ENCODE data around the gene ENPP4.
"Not testable (repeated sequence)": the region's sequence is repeated elsewhere in the genome, so short reads cannot be mapped to it uniquely, and the experiment has no call there.

The ENPP4 gene, protein sequence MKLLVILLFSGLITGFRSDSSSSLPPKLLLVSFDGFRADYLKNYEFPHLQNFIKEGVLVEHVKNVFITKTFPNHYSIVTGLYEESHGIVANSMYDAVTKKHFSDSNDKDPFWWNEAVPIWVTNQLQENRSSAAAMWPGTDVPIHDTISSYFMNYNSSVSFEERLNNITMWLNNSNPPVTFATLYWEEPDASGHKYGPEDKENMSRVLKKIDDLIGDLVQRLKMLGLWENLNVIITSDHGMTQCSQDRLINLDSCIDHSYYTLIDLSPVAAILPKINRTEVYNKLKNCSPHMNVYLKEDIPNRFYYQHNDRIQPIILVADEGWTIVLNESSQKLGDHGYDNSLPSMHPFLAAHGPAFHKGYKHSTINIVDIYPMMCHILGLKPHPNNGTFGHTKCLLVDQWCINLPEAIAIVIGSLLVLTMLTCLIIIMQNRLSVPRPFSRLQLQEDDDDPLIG

DNA sequence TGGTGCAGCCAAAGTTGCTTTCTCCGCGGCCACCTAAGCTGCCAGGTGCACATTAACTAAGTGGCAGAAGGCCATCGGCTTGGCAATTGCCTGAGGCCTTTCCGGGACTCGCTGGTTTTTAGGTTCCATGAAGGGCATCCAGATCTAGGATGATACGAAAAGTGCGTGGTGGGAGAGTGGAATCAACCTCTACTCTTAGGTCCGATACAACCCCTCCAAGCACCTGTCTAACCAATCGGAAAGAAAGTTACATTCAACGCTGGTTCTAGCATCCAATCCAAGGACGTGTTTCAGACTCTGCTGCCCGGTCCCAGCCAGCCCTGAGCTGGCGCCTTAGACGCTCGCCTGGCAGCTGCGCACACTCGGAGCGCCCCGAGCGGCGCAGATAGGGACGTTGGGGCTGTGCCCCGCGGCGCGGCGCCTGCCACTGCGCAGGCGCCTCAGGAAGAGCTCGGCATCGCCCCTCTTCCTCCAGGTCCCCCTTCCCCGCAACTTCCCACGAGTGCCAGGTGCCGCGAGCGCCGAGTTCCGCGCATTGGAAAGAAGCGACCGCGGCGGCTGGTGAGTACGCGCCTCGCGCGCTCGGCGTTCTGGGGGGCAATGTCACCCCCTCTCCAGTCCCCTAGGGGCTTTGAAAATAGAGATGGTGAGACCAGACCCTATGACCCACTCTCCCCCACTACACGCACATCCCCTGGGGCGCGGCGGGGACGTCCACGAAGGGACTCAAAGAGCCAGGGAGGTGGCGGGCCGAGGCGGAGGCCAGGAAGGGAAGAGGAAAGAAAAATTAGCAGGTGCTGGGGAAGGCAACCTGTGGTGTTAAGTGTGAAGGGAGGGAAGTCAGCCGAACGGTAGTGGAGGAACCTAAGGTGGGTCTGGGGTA, at the start of gene ENPP4:
Gene ENPP4 (plus strand): TSS at position 361 of the 883 bp plus-strand sequence. CDS start 9,595 bp downstream, outside the sequence.
- peak; percentile 78 to 95 (median 88) for DNase-seq

DNA sequence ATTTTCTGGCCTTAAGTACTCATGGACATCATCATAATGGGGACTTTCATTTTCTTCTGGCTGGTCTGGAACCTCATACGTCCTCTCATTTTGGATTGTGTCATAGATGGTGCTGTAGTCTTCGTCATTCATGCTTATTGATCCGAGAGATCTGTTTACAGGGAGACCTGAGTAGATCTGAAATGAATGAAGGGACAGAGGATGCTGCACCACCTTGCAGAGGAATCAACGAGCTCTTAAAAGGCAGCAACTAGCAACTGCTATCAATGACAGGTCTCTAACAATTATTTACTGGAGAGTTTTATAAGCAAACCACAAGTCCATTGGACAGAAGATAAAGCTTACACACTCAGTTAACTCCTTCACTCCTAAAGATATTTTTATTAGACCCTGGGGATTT, 49.7 kb upstream of the ENPP4 start:
- no peak for DNase-seq

DNA sequence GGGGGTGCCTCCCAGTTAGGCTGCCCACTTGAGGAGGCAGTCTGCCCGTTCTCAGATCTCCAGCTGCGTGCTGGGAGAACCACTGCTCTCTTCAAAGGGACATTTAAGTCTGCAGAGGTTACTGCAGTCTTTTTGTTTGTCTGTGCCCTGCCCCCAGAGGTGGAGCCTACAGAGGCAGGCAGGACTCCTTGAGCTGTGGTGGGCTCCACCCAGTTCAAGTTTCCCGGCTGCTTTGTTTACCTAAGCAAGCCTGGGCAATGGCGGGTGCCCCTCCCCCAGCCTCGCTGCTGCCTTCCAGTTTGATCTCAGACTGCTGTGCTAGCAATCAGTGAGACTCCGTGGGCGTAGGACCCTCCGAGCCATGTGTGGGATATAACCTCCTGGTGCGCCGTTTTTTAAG, 44.1 kb upstream of the ENPP4 start:
- DNase-seq: not testable (repeated sequence)

DNA sequence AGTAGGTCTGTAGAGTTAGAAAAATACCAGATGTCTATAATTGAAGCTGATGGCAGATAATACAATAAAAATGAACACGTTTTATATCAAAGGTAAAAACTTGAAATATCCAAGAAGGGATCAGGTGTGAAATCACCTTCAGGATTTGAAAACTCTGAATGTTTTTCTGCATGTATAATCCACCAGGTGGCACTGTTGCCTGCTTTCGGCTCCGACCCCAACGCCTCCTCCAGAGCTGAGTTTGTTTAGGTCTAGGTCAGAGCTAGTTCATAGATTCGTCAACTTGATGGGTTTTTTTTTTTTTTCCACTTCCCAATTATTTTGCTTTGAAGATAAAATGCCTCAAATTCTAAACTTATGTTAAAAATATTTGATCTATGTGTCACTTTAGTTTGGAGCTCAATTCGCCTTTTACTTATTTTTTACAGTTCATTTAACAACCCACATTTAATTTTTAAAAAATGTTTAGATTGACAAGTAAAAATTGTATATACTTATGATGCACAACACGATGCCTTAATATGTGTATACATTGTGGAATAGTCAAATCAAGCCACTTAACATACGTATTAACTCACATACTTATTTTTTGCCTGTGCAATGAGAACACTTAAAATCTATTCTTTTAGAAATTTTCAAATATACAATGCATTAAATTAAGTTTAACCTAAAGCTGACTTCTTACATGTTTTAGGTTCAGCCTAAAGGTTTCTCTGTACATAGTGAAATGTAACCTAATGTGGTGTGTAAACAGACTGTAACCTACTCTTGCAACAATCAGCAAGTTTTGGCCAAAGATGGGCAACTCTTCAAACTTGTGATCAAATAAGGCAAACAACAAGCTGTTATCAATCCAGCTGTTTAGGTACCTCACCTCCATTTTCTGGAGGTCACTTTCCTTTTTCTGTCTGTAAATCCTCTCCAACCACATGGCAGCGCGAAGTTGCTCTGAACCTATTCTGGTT, 39.4 kb upstream of the ENPP4 start:
- peak in 5 of 6 experiments; percentile 3 to 52 (median 20) for DNase-seq

DNA sequence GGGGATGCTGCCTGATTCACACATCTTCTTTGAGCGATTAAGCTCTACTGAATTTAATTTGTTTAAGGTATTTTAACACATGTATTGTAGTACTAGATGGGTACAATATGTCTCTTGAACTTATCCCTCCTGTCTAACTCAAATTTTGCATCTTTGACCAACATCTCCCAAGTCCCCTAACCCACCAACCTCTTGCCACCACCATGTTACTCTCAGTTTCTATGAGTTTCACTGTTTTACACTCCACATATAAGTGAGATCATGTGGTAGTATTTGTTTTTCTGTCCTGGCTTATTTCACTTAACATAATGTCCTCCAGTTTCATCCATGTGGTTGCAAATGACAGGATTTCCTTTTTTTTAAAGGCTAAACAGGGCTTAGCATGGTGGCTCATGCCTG, 38.7 kb upstream of the ENPP4 start:
- no peak for DNase-seq

DNA sequence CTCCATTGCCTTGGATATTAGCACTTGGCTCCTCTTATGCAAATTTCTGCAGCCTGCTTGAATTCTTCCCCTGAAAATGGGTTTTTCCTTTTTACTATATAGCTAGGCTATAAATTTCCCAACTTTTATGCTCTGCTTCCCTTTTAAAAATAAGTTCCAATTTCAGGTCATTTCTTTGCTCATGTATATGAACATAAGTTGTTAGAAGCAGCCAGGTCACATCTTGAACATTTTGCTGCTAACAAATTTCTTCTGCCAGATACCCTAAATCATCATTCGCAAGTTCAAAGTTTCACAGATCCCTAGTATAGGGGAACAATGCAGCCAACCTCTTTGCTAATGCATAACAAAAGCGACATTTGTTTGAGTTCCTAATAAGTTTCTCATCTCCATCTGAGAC, 34.5 kb upstream of the ENPP4 start:
- DNase-seq: no peak

DNA sequence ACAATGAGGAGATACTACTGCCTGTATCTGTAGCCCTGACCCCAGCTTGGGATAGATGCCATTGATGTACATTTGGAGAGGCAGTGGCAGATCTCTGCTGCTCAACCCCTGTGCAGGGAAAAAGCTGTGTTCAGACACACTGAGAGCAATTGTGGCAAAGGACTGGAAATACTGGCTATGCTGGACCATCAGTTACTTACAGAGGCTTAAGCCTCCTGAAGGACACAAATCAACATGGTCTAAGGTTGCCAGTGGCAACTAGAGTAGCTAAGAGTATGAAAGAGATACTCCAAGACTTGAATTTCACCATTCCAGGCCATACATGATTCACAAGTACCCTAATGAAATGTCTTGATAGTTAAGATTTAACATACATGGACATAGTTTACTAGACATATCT, 32.4 kb upstream of the ENPP4 start:
- no peak for DNase-seq

DNA sequence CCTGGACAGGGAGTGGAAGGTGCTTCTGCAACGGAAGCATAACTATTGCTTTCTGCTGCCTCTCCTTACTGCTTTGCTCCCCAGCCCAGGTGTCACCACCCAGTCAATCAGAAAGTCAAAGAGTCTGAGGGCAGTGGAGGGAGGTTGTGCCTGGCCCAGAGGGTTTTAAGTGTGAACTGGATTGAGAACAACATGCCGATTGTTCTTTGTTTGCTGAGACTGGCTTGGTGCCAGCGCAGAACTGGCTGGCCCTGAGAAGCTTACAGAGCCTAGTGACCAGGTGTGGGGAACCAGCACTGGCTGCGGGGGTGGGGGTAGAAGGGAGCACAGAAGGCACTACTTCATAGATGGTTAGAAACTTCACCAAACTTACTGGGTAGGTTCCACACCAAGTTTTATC, 31.1 kb upstream of the ENPP4 start:
- no peak for DNase-seq

DNA sequence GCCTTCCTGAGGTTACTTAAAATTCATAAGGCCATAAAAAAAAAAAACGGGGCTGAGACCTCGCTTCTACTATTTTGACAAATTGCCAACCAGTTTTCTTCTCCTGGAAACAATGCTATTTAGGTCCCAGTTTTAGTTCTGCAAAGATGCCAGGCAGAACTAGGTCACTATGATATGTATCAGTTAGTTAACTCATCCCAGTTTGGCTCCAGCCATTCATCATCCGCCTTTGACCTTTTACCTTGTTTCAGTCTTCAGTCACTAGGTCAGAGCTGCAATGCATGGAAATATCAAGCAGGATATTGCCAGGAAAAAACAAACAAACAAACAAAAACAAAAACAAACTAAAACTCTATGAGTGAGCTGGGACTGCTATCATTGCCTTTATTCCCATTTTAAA, 29.8 kb upstream of the ENPP4 start:
- DNase-seq: no peak

DNA sequence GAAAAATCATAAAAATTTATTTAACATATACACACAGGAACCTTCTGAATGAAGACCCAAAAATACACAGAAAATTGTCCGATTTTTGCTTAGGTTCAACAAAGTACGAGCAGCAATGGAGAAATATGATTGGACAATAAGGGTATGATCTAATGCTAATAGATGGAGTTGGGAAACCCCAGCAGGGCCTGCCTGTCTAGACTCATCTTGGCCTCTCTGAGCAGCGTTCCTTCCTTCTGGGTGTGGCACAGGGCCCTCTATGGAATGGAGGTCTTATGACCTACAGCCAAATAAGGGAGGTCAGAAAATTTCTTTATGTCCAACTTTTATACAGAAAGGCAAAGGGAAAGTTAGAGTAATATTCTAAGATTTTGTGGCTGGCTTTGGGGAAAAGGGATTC, 27.7 kb upstream of the ENPP4 start:
- DNase-seq: no peak

DNA sequence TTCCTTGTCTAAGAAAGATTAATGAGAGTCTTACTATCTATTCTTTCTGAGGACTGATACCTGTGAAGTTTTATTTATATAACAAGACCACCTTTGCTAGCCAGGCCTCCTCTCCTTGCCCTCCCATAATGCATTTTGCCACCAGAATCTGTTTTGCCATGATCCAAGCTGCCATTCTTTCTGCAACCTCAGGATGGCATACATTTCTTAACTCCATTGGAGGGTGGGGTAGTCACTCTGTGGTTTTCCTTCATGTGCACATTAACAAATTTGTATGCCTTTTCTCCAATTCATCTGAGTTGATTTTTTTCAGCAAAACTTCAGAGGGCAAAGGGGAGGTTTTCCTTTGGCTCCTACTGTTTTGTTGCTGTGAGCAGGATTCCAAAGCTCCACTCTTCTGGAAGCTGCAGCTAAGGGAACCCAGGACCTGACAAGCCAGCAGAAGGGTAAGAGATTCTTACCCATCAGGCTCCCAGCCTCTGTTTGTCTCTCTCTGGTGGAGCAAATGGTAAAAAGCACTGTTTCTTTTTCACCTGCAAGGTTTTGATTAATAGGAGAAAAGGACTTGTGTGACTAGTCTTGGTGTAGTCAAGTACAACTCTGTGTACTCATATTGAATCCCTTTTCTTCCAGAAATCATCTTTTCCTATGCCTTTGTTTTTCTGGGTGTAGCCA, 26.2 kb upstream of the ENPP4 start:
- no peak for DNase-seq

DNA sequence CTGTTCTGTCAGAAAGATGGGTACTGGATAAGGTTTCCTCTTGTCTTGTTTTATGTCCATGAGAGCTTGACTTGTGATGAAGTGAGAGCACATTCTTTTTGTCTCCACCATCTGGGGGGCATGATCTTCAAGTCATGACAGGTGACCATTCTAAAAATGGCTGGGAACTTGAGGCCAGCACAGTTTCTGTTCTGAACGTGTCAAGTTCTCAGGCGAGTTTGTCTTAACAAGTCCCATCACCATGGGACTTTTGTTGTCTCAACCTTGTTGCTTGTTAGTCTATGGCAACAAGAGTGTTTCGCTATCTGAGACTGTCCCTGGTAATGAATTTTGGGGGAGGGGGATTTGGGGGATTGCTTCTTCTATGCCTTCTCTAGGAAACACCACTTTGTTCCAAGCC, 25.6 kb upstream of the ENPP4 start:
- DNase-seq: no peak

DNA sequence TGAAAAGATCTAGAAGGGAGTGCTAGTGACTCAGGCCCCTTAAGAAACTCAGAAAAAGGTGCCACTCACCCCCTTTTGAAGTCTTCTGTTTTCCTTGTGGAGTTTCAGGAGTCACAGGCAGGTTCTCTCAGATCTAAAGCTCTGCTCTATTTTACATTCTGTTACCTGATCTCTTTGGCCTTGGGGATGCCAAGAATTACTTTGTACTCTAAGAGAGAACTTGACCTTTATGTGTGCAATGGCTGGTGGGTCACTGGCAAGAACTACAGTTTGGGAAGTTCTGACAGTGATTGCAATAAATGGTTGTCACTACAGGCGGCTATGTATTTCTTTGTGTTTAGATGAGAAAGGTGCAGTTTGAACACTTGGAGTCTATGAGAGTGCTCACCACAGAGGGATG, 24.2 kb upstream of the ENPP4 start:
- no peak for DNase-seq

DNA sequence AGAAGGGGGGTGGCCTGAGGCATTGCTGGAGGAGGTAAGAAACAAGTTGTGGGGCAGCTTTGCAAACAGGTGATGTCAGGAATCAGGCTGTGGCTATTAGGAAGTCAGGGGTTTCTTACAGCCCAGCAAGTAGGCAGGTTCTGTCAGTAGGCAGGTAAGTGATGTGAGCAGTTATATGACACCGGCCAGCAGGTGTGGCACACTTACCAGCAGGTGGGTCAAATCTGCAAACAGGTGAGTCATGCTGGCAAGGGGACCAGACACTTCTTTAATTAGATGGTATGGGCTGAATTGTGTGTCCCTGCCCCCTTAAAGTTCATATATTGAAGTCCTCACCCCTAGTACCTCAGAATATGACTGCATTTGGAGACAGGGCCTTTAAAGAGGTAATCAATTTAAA, 16.4 kb upstream of the ENPP4 start:
- DNase-seq: no peak

DNA sequence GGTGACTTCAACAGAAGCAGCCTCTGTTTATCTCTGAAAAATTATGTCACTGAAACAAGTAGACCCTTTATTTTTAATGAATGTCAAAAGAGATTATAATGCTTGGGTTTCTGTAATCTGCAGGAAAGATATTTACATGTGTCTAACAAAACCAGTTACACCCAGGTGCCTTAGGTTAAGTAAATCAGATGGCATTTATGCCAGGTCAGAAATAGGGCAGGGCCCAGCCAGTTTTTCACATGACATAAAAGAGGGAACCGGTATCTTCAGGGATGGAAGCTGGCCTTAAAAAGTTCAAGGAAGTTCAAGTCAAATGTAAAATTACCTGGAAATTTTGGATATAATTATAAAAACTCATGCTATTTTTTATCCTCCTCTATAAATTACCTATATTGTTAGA, 14.2 kb upstream of the ENPP4 start:
- DNase-seq: no peak

DNA sequence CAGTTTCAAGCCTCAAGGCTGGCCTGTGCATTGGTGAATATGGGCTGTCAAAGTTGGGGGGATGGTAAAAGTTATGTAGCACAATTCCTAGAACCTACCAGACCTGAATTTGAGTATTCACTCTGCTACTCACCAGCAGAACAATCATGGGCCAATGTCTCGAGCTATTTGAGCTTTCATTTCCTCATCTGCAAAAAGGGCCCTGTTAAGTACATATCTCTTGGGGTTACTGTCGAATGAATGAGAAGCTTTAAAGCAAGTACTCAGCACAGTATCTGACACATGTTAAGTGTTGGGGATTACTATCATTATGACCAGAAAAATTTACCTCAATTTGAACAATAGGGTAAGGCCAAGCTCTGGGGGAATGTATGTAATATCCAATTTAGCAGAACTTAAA, 13.5 kb upstream of the ENPP4 start:
- DNase-seq: no peak

DNA sequence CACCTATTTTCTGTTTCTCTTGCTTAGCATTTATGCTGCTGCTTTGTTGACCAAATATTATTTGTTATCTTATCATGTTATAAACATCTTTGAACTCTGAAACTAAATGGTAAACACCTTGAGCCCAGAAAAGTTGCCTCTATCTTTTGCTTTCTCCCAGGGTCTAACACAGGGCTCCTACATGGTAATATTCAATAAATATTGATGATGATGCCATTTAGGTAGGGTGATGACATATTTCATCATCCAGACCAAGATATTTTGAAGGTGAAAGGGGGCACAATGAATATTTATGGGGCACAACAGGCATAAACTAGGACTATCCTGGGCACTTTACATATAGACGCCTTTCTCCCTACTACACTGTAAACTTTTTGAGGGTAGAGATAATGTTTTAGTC, 11.6 kb upstream of the ENPP4 start:
- DNase-seq: no peak

DNA sequence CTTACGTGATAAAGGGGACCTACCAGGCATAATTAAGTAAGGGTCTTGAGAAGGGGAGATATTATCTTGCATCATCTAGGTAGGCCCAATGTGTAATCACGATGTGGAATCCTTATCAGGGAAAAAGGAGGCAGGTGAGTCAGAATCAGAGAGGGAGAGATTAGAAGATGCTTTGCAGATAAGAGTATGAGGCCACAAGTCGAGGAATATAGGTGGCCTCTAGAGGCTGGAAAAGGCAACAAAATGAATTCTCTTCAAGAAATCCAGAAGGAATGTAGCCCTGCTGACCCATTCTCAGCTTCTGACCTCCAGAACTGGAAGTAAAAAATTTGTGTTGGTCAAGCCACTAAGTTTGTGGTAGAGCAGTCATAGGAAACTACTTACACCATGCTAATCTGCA, 11.0 kb upstream of the ENPP4 start:
- DNase-seq: no peak

DNA sequence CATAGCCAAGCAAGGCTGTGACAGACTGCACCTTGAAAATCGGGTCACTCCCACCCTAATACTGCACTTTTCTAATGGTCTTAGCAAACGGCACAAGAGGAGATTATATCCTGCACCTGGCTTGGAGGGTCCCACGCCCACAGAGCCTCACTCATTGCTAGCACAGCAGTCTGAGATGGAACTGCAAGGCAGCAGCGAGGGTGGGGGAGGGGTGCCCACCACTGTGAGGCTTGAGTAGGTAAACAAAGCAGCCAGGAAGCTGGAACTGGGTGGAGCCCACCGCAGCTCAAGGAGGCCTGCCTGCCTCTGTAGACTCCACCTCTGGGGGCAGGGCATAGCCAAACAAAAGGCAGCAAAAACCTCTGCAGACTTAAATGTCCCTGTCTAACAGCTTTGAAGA, 10.1 kb upstream of the ENPP4 start:
- DNase-seq: not testable (repeated sequence)

DNA sequence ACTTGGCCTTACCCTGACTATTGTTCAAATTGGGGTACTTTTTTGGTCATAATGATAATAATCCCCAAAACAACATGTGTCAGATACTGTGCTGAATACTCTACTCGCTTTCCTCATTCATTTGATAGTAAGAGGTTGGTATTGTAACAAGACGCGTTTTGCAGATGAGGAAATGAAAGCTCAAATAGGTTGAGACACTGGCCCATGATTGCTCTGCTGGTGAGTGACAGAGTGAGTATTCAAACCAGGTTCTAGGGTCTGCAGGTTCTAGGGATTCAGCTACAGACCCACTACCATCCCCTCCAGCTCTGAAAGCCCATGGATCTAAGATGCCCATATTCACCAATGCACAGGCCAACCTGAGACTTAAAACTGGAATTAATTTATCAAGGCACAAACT, 1.3 kb upstream of the ENPP4 start:
- no peak for DNase-seq

DNA sequence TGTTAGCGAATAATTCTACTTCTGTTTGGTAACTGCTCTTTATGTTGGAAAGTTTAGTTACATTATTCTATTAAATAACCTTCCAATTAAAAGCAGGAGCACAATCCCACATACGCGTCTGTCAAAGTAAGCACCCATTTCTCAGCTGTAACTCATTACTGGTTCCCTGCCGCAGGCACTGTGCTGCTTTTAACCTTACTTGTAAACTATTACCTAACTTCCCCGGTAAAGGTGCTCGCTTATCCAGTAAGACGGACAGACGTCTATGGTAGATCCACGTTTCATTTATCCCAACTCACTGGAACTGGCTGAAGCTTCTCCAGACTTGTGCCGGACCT, 529 bp upstream of the ENPP4 start:
- DNase-seq: peak in 2 of 6 experiments; percentile 5 to 29

DNA sequence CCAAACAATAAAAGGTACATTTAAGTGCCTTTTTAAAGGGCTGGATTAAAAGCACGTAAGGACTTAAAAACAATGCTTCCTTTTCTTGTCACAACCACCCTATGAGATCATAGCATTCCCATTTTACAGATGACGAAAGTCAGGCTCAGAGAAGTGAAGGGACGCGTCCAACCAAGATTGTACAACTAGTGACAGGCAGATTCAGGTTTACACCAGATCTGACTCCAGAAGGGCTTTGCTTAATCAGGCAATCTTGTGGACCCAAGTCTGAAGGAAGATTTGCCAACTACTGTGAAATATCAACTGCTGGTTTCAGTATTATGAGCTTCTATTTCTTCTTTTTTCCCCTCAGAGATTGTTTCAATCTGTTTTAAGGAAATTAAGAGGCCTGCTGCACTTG, 877 bp downstream of the ENPP4 start:
- DNase-seq: no peak

Data from stimulated activated naive CD4-positive, alpha-beta T cell (primary cell).